Activated CD8-positive, alpha-beta T cell treated with anti-CD3 and anti-CD28 coated beads for 36 hours (primary cell): ENCODE data around the gene CNTNAP1. TPM values are rescaled to one million over a fixed set of nuclear protein-coding genes. Genes with fewer than 3 reads are reported as not detected.
A peak's percentile ranks its signal among the peaks of the same experiment; 100 is the strongest.

Source experiments
- ATAC-seq: fragments of 200-7000 bp; cut with Tn5 transposase; one replicate; pipeline ENCODE4 v1.10.0; 2021; ENCODE audit warnings: mild to moderate bottlenecking, moderate library complexity
- CTCF ChIA-PET: fragments of 350-600 bp; sonication (Branson Sonifier 250); formaldehyde crosslinking; loops from one replicate; lab custom pipeline; 2021; ENCODE audit warnings: antibody characterized with exemption; lab: Charles Lee
- POLR2A ChIA-PET: fragments of 350-600 bp; sonication (Branson Sonifier 250); formaldehyde crosslinking; loops from one replicate; lab custom pipeline; 2021; ENCODE audit warnings: antibody characterized with exemption; lab: Charles Lee
- DNase-seq: peaks from one replicate; pipeline ENCODE4 v3.0.0-alpha.2; 2020
- H3K27ac Mint-ChIP-seq: one replicate; pipeline ENCODE4 v1.8.0; 2021; ENCODE audit warnings: mild to moderate bottlenecking, mixed read lengths
- H3K27me3 Mint-ChIP-seq: one replicate; pipeline ENCODE4 v1.8.0; 2021; ENCODE audit warnings: mixed read lengths
- H3K36me3 Mint-ChIP-seq: one replicate; pipeline ENCODE4 v1.8.0; 2021; ENCODE audit warnings: low read depth, mixed read lengths
- H3K4me1 Mint-ChIP-seq: one replicate; pipeline ENCODE4 v1.8.0; 2021; ENCODE audit warnings: low read depth, mixed read lengths
- H3K4me3 Mint-ChIP-seq: one replicate; pipeline ENCODE4 v1.8.0; 2021; ENCODE audit warnings: mild to moderate bottlenecking, moderate library complexity, mixed read lengths
- H3K9me3 Mint-ChIP-seq: one replicate; pipeline ENCODE4 v1.8.0; 2021; ENCODE audit warnings: mixed read lengths
- CTCF ChIP-seq: fragments of 200-600 bp; IDR thresholded peaks from one replicate; pipeline ENCODE4 v1.8.0; 2022; ENCODE audit warnings: antibody characterized with exemption, mild to moderate bottlenecking
- intact Hi-C: fragments of 100-400 bp; cut with micrococcal nuclease; formaldehyde crosslinking; loops from one replicate; pipeline ENCODE4 v1.10.0; 2022
- total RNA-seq, 2 experiments: library from RNA; stranded (reverse); gene quantifications; one replicate each; pipeline ENCODE4 v1.2.3, GENCODE V29; 2021

The CNTNAP1 gene
- total RNA-seq, 2 experiments from 2014 or later = 0.13 to 0.25 TPM

GRCh38 chr17:42677012-42677857 is 5.1 kb upstream of the CNTNAP1 start:
- POLR2A ChIA-PET = interaction anchor here (0.6 to 1.4 kb wide), 8 partner anchors 27 to 639 kb away, joined by 3 to 5 read pairs (median 4); partner anchors contain the start of gene STAT5A
- Mint-ChIP-seq H3K4me1 (peaks cover 45% of the 10 kb centered on the region), H3K27ac (peak overlapping the region; percentile 52), H3K9me3 (no peaks in the 10 kb centered on the region), H3K4me3 (peak overlapping the region; percentile 71), H3K27me3 (peaks cover 42% of the 10 kb centered on the region), H3K36me3 (no peaks in the 10 kb centered on the region)
- no peak for TF ChIP-seq CTCF
- intact Hi-C loops = loop anchor here (5.0 kb wide), 1 partner anchor 100 kb away; the partner anchor contains the start of gene PSMC3IP
- CTCF ChIA-PET = interaction anchor here (0.6 to 2.5 kb wide), 3 partner anchors 13 to 208 kb away, joined by 3 to 17 read pairs (median 3); partner anchors contain the start of gene PSMC3IP
- DNase-seq (peak; percentile 100), ATAC-seq (peak; percentile 83)

DNA sequence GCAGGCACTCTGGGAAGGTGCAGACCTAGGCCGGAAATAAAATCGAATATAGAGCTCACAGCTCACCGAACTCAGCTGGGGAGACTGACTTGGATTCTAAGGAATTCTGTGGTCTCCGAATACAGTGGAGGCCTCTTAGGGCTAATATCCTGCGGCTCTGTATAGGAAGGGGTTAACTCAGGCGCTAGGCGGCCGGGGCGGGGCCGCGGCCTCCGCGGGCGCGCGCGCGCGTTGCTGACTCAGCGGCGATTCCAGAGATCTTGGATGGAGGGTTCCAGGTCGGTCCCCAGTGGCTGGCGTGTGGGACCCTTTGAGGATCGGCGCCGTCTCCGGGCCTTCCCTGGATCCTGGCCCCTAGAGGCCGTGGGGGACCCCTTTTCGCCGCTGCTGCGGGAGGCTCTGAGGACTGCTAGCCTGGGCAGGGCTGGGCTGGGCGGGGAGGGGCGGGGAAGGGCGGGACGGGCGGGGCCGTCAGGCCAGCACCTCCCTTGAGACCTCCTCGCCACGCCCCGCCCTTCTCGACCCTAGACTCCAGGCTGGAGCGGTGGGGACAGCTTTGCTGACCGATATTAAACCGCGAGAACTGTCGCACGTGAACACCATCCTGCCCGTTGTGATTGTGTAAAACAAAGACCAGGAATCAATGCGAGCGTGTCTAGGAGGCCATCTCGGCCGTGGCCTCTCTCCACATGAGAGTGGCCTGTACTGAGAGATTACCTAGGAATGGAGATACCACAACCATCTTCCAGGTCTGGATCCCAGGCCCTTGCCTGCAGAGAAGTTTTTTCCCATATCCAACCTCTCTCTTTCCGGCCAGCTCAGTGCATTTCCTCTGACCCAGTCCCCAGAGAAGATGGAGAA is 4.2 kb upstream of the CNTNAP1 start:
- no peak for TF ChIP-seq CTCF
- intact Hi-C loops = loop anchor here (5.0 kb wide), 1 partner anchor 101 kb away; the partner anchor contains the start of gene PSMC3IP
- ATAC-seq = peak; percentile 15
- ChIA-PET CTCF (interaction anchor here (0.9 to 3.2 kb wide), 7 partner anchors 9 to 110 kb away, joined by 3 to 18 read pairs (median 3); partner anchors contain the start of genes PSMC3IP, RETREG3 and TUBG1), POLR2A (interaction anchor here (0.7 to 1.7 kb wide), 9 partner anchors 14 to 638 kb away, joined by 3 to 6 read pairs (median 5); partner anchors contain the start of gene RPL27)
- Mint-ChIP-seq H3K27me3 (peaks cover 45% of the 10 kb centered on the region), H3K27ac (peak overlapping the region; percentile 76), H3K4me3 (peak overlapping the region; percentile 71), H3K36me3 (no peaks in the 10 kb centered on the region), H3K9me3 (no peaks in the 10 kb centered on the region), H3K4me1 (peaks cover 52% of the 10 kb centered on the region)
- DNase-seq = peak; percentile 81

DNA sequence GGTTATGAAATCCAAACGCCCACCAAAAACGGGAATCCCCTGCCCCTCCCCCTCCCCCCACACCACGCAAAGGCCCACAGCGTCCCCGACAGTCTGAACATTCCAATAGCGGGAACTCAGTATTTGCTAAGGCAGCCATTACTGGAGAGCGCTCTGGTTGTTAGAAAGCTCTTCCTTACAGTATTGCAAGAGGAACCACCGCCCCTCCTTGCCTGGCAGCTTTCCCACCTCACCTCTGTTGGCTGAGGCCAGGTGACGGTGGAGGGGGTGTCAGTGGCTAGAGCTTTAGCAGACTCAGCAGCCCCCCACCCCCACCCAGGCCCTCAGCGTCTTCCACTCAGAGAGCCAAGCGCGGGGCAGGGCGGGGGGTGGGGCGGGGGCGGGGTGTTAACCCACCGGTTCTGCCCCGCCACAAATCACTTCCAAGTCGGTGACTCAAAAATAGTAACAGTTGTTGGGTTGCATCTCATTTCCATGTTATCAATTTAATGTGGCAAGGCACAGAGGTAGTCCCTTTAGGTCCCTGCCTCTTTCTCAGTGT is 3.3 kb upstream of the CNTNAP1 start:
- ATAC-seq = peak; percentile 13

More for the DNA sequence above, 3.3 kb upstream of the CNTNAP1 start:
- Mint-ChIP-seq H3K4me3 (peak overlapping the region; percentile 71), H3K27me3 (peaks cover 51% of the 10 kb centered on the region), H3K9me3 (no peaks in the 10 kb centered on the region), H3K27ac (peak overlapping the region; percentile 85), H3K4me1 (peaks cover 55% of the 10 kb centered on the region), H3K36me3 (no peaks in the 10 kb centered on the region)
- intact Hi-C loops = loop anchor here (5.0 kb wide), 1 partner anchor 102 kb away; the partner anchor contains the start of gene PSMC3IP
- ChIA-PET POLR2A (interaction anchor here (0.9 to 1.9 kb wide), 9 partner anchors 8 to 319 kb away, joined by 3 to 7 read pairs (median 4); partner anchors contain the start of genes NAGLU and RPL27), CTCF (interaction anchor here (0.9 to 3.2 kb wide), 7 partner anchors 9 to 111 kb away, joined by 3 to 39 read pairs (median 3); partner anchors contain the start of genes PSMC3IP, RETREG3 and TUBG1)
- no peak for TF ChIP-seq CTCF
- DNase-seq = peak; percentile 73
